MM.1S (cell line): Measurements from ENCODE around the gene CTNNA1.

Experiments
- DNase-seq: peaks from one replicate; pipeline ENCODE4 v3.0.0-alpha.2; 2015
- H2AFZ ChIP-seq: fragments of 300-600 bp; sonication (generic); 2 replicates; pipeline ENCODE4 v1.6.0; 2016; ENCODE audit warnings: antibody characterized with exemption, low read length
- H3F3A ChIP-seq: fragments of 300-600 bp; sonication (generic); 2 replicates; pipeline ENCODE4 v1.6.1; 2016; ENCODE audit warnings: mild to moderate bottlenecking, antibody characterized with exemption, low read length, moderate library complexity, mixed read lengths; ENCODE audit not compliant: insufficient read depth
- H3K27ac ChIP-seq: fragments of 300-600 bp; sonication (generic); 2 replicates; pipeline ENCODE4 v1.5.1; 2016; ENCODE audit warnings: mild to moderate bottlenecking, low read length
- H3K27me3 ChIP-seq: fragments of 300-600 bp; sonication (generic); replicated peaks from 2 replicates; pipeline ENCODE4 v1.6.0; 2016; ENCODE audit warnings: low read length; ENCODE audit not compliant: insufficient read depth
- H3K36me3 ChIP-seq: fragments of 300-600 bp; sonication (generic); replicated peaks from 2 replicates; pipeline ENCODE4 v1.6.1; 2016; ENCODE audit warnings: mild to moderate bottlenecking, low read length, mixed read lengths; ENCODE audit not compliant: insufficient read depth
- H3K4me1 ChIP-seq: fragments of 300-600 bp; sonication (generic); 2 replicates; pipeline ENCODE4 v1.6.1; 2016; ENCODE audit warnings: low read length, mixed read lengths
- H3K4me2 ChIP-seq: fragments of 300-600 bp; sonication (generic); 2 replicates; pipeline ENCODE4 v1.6.0; 2016; ENCODE audit warnings: low read depth, low read length
- H3K4me3 ChIP-seq: fragments of 300-600 bp; sonication (generic); 2 replicates; pipeline ENCODE4 v1.5.1; 2016; ENCODE audit warnings: low read length, mixed read lengths
- H3K79me2 ChIP-seq: fragments of 300-600 bp; sonication (generic); 2 replicates; pipeline ENCODE4 v1.6.1; 2016; ENCODE audit warnings: mixed run types, low read length, mixed read lengths
- H3K9ac ChIP-seq: fragments of 300-600 bp; sonication (generic); 2 replicates; pipeline ENCODE4 v1.6.1; 2016; ENCODE audit warnings: low read length, mixed read lengths
- H3K9me2 ChIP-seq: fragments of 300-600 bp; sonication (generic); replicated peaks from 2 replicates; pipeline ENCODE4 v1.6.1; 2016; ENCODE audit warnings: mild to moderate bottlenecking, low read length, mixed read lengths; ENCODE audit not compliant: insufficient read depth
- H3K9me3 ChIP-seq: fragments of 300-600 bp; sonication (generic); replicated peaks from 2 replicates; pipeline ENCODE4 v1.6.1; 2016; ENCODE audit warnings: mild to moderate bottlenecking, low read length, mixed read lengths; ENCODE audit not compliant: insufficient read depth
- H4K20me1 ChIP-seq: fragments of 300-600 bp; sonication (generic); 2 replicates; pipeline ENCODE4 v1.6.1; 2016; ENCODE audit warnings: mild to moderate bottlenecking, low read length, moderate library complexity, mixed read lengths; ENCODE audit not compliant: insufficient read depth
- EZH2 ChIP-seq: fragments of 300-600 bp; sonication (generic); optimal IDR thresholded peaks from 2 replicates; pipeline ENCODE3; 2017; ENCODE audit warnings: low read depth, mild to moderate bottlenecking, antibody characterized with exemption, low read length, mixed read lengths
- EZH2phosphoT487 ChIP-seq: fragments of 300-600 bp; sonication (generic); IDR thresholded peaks from 2 replicates; pipeline ENCODE4 v1.6.1; 2018; ENCODE audit warnings: antibody characterized with exemption, low read length
- TF ChIP-seq, protein P1 (sequence below): fragments of 300-600 bp; sonication (generic); IDR thresholded peaks from 2 replicates; pipeline ENCODE4 v1.5.1; 2016; ENCODE audit warnings: antibody characterized with exemption, low read length, mixed read lengths

The CTNNA1 gene

GRCh38 chr5:138876811-138877210, 123.6 kb downstream of the CTNNA1 start:
- no peak overlapping the region for H3K4me2 ChIP-seq

DNA sequence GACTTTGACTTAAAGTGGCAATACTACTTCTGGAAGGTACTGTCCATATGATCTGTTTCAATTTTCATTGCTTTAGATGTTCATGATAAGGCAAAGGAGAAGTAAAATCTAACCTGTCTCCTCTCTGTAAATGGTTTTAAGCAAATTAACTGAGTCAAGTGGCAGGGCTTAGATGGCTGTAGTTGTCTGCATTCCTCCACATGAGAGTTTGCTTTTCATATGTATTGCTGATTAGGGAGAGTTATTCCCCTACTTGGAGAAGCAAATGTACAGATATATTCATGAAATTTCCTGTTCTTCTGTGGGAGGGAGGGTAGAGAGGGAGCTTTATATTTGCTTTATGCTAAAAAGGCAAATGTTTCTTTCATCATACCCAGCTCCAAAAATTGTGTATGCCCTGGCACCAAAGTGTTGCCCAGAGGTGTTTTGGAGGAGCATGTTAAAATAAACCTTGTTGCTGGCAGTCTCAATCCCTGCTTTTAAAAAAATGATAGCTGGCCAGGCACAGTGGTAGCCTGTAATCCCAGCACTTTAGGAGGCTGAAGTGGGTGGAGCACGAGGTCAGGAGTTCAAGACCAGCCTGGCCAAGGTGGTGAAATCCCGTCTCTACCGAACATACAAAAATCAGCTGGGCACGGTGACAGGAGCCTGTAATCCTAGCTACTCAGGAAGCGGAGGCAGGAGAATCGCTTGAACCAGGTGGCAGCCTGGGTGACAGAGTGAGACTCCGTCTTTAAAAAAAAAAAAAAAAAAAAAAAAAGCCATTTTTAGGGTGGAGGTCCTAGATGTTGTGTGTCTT, 125.4 kb downstream of the CTNNA1 start:
- H3F3A ChIP-seq = no peaks in the 10 kb centered on the region
- H3K9me2 ChIP-seq = no peaks in the 10 kb centered on the region
- no peak overlapping the region for H3K4me3 ChIP-seq
- no peaks in the 10 kb centered on the region for H4K20me1 ChIP-seq
- H3K4me1 ChIP-seq = no peaks in the 10 kb centered on the region
- H3K9ac ChIP-seq = no peak overlapping the region
- no peak for TF ChIP-seq EZH2phosphoT487
- H3K79me2 ChIP-seq = peaks cover 23% of the 10 kb centered on the region; the same call in 1 of the 2 replicates
- H3K27me3 ChIP-seq = no peaks in the 10 kb centered on the region
- no peak for DNase-seq
- no peak overlapping the region for H3K4me2 ChIP-seq
- H3K9me3 ChIP-seq = no peaks in the 10 kb centered on the region
- H3K36me3 ChIP-seq = no peaks in the 10 kb centered on the region; the same call in 1 of the 2 replicates
- H3K27ac ChIP-seq = no peak overlapping the region
- no peak overlapping the region for H2AFZ ChIP-seq

More at GRCh38 chr5:138876811-138877210, 123.6 kb downstream of the CTNNA1 start:
- Histone ChIP-seq H3K4me1 (no peaks in the 10 kb centered on the region), H2AFZ (no peak overlapping the region), H3K27me3 (no peaks in the 10 kb centered on the region), H4K20me1 (no peaks in the 10 kb centered on the region), H3K79me2 (peaks cover 23% of the 10 kb centered on the region; the same call in 1 of the 2 replicates), H3K9me3 (no peaks in the 10 kb centered on the region), H3F3A (no peaks in the 10 kb centered on the region), H3K4me3 (no peak overlapping the region), H3K27ac (no peak overlapping the region), H3K9ac (no peak overlapping the region), H3K36me3 (no peaks in the 10 kb centered on the region; the same call in 1 of the 2 replicates), H3K9me2 (no peaks in the 10 kb centered on the region)
- TF ChIP-seq EZH2 = no peak
- TF ChIP-seq EZH2phosphoT487 = no peak
- TF ChIP-seq, protein P1, sequence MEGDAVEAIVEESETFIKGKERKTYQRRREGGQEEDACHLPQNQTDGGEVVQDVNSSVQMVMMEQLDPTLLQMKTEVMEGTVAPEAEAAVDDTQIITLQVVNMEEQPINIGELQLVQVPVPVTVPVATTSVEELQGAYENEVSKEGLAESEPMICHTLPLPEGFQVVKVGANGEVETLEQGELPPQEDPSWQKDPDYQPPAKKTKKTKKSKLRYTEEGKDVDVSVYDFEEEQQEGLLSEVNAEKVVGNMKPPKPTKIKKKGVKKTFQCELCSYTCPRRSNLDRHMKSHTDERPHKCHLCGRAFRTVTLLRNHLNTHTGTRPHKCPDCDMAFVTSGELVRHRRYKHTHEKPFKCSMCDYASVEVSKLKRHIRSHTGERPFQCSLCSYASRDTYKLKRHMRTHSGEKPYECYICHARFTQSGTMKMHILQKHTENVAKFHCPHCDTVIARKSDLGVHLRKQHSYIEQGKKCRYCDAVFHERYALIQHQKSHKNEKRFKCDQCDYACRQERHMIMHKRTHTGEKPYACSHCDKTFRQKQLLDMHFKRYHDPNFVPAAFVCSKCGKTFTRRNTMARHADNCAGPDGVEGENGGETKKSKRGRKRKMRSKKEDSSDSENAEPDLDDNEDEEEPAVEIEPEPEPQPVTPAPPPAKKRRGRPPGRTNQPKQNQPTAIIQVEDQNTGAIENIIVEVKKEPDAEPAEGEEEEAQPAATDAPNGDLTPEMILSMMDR = no peak
- DNase-seq = no peak

- Histone ChIP-seq H3K9me2 (no peaks in the 10 kb centered on the region), H3F3A (no peaks in the 10 kb centered on the region), H3K4me1 (no peaks in the 10 kb centered on the region), H3K9me3 (no peaks in the 10 kb centered on the region), H3K27ac (no peak overlapping the region), H3K4me3 (no peak overlapping the region), H3K9ac (no peak overlapping the region), H3K27me3 (no peaks in the 10 kb centered on the region), H3K4me2 (no peak overlapping the region), H3K79me2 (peaks cover 4% of the 10 kb centered on the region; the same call in 1 of the 2 replicates), H2AFZ (no peak overlapping the region), H4K20me1 (no peaks in the 10 kb centered on the region), H3K36me3 (peaks cover 11% of the 10 kb centered on the region; the same call in 1 of the 2 replicates)
- no peak for TF ChIP-seq EZH2phosphoT487
- no peak for DNase-seq
Observed at GRCh38 chr5:138883211-138883610, 130.0 kb downstream of the CTNNA1 start.

- no peaks in the 10 kb centered on the region for H4K20me1 ChIP-seq
- no peak for DNase-seq
- no peaks in the 10 kb centered on the region for H3K9me2 ChIP-seq
- no peak overlapping the region for H2AFZ ChIP-seq
- no peaks in the 10 kb centered on the region for H3K27me3 ChIP-seq
- H3K9ac ChIP-seq = no peak overlapping the region
- no peak overlapping the region for H3K27ac ChIP-seq
- H3F3A ChIP-seq = no peaks in the 10 kb centered on the region
- TF ChIP-seq, protein P1 = no peak
- TF ChIP-seq EZH2 (no peak), EZH2phosphoT487 (no peak)
- H3K4me1 ChIP-seq = no peaks in the 10 kb centered on the region
- no peaks in the 10 kb centered on the region for H3K9me3 ChIP-seq
- H3K79me2 ChIP-seq = peaks cover 3% of the 10 kb centered on the region; the same call in 1 of the 2 replicates
- H3K4me3 ChIP-seq = no peak overlapping the region
- peaks cover 16% of the 10 kb centered on the region for H3K36me3 ChIP-seq
- H3K4me2 ChIP-seq = no peak overlapping the region
Observed at GRCh38 chr5:138884094-138884493, 130.9 kb downstream of the CTNNA1 start.
